ENCODE data around the gene GNL2. TPM values are rescaled to one million over a fixed set of nuclear protein-coding genes. Genes with fewer than 3 reads are reported as not detected.

Gene GNL2
- total RNA-seq, 1 donor from 2014 or later, result 70.7 TPM

Small RNA genes lying within 50 kb of the gene (small RNA-seq; reads per million reads assigned to genes)
- gene AL034379.1 (ENCODE audit: low replicate concordance), result not detected

Other genes starting within 250 kb of the GNL2 start
- gene ZC3H12A, start 121.4 kb downstream of the GNL2 start, total RNA-seq, result 18.1 TPM
- gene MEAF6, start 81.2 kb downstream of the GNL2 start, total RNA-seq, result 44.2 TPM
- 11.7 TPM for gene SNIP1, start 41.6 kb downstream of the GNL2 start, total RNA-seq
- 1.1 TPM for gene DNALI1, start 39.0 kb downstream of the GNL2 start, total RNA-seq
- gene RSPO1, start 39.0 kb upstream of the GNL2 start, total RNA-seq, result 10.4 TPM
- 3.3 TPM for gene CDCA8, start 96.6 kb upstream of the GNL2 start, total RNA-seq
- gene EPHA10, start 169.2 kb upstream of the GNL2 start, total RNA-seq, result 0.49 TPM
- gene MANEAL, start 197.9 kb upstream of the GNL2 start, total RNA-seq, result 3.5 TPM
- 10.9 TPM for gene C1orf122, start 211.9 kb upstream of the GNL2 start, total RNA-seq
- gene YRDC, start 212.3 kb upstream of the GNL2 start, total RNA-seq, result 10.8 TPM